HepG2 (cell line): ENCODE data around the gene IQCN. TPM values are rescaled to one million over a fixed set of nuclear protein-coding genes. Genes with fewer than 3 reads are reported as not detected.
A peak's percentile ranks its signal among the peaks of the same experiment; 100 is the strongest.

ENCODE experiments used
- BCLAF1 ChIP-seq: fragments of 450-650 bp; IDR thresholded peaks from 2 replicates; pipeline ENCODE4 v1.6.1; 2017; ENCODE audit warnings: mild to moderate bottlenecking
- EEA1 ChIP-seq: sonication (generic); formaldehyde crosslinking; IDR thresholded peaks from 2 replicates; pipeline ENCODE4 v1.5.1; 2020; ENCODE audit warnings: mild to moderate bottlenecking, missing genetic modification reagents, borderline replicate concordance
- IKZF5 ChIP-seq: IDR thresholded peaks from 2 replicates; pipeline ENCODE4 v1.6.1; 2018; ENCODE audit warnings: missing genetic modification reagents, mild to moderate bottlenecking, missing compliant biosample characterization
- KDM3A ChIP-seq: IDR thresholded peaks from 2 replicates; pipeline ENCODE4 v1.6.1; 2018; ENCODE audit warnings: low read depth, missing compliant biosample characterization
- MED13 ChIP-seq: sonication (generic); formaldehyde crosslinking; IDR thresholded peaks from 2 replicates; pipeline ENCODE4 v1.5.0; 2020; ENCODE audit warnings: missing genetic modification reagents
- MEIS2 ChIP-seq: sonication (generic); formaldehyde crosslinking; IDR thresholded peaks from 2 replicates; pipeline ENCODE4 v1.9.0; 2021; ENCODE audit warnings: mild to moderate bottlenecking, missing genetic modification reagents
- MIXL1 ChIP-seq: IDR thresholded peaks from 2 replicates; pipeline ENCODE4 v1.6.1; 2016
- MXD4 ChIP-seq: IDR thresholded peaks from 2 replicates; pipeline ENCODE4 v1.6.1; 2016; ENCODE audit warnings: mild to moderate bottlenecking, missing biosample characterization, missing genetic modification reagents
- SMC3 ChIP-seq: IDR thresholded peaks from 2 replicates; pipeline ENCODE4 v1.6.1; 2011; ENCODE audit warnings: low read length, improper control_type of control experiment
- SMYD3 ChIP-seq: sonication (generic); formaldehyde crosslinking; IDR thresholded peaks from 2 replicates; pipeline ENCODE4 v1.8.1; 2023; ENCODE audit warnings: mild to moderate bottlenecking, missing genetic modification reagents
- SPEN ChIP-seq: sonication (generic); formaldehyde crosslinking; IDR thresholded peaks from 2 replicates; pipeline ENCODE4 v1.5.1; 2020; ENCODE audit warnings: low read depth, mild to moderate bottlenecking, missing genetic modification reagents
- TEAD2 ChIP-seq: sonication (generic); formaldehyde crosslinking; IDR thresholded peaks from 2 replicates; pipeline ENCODE4 v1.9.0; 2021; ENCODE audit warnings: missing genetic modification reagents
- XRCC5 ChIP-seq: fragments of 200-400 bp; formaldehyde crosslinking; optimal IDR thresholded peaks from 2 replicates; pipeline ENCODE3; 2017; ENCODE audit warnings: mild to moderate bottlenecking, low read length
- ZHX2 ChIP-seq, 2 experiments: sonication (generic) in 1 of 2; formaldehyde crosslinking in 1 of 2; IDR thresholded peaks; 2 replicates each; pipeline versions ENCODE4 v1.6.1 to v1.9.0; 2014 to 2022; ENCODE audit warnings: antibody characterized with exemption in 1 of 2, borderline replicate concordance in 1 of 2, inconsistent platforms in 1 of 2, low read depth in 1 of 2, missing genetic modification reagents in 1 of 2
- ZNF558 ChIP-seq: sonication (generic); formaldehyde crosslinking; IDR thresholded peaks from 2 replicates; pipeline ENCODE4 v1.9.0; 2022; ENCODE audit warnings: mild to moderate bottlenecking, missing genetic modification reagents, borderline replicate concordance
- ZNF710 ChIP-seq: sonication (generic); formaldehyde crosslinking; IDR thresholded peaks from 2 replicates; pipeline ENCODE4 v1.5.0; 2020; ENCODE audit warnings: mild to moderate bottlenecking, missing genetic modification reagents, borderline replicate concordance
- ZNF761 ChIP-seq: sonication (generic); formaldehyde crosslinking; conservative IDR thresholded peaks from 2 replicates; pipeline ENCODE4 v1.4.0; 2020; ENCODE audit warnings: mild to moderate bottlenecking, missing genetic modification reagents
- polyA plus RNA-seq, 8 experiments: library from polyadenylated mRNA; depleted of rRNA in 3 of 8; stranded (reverse) in 7 of 8; unstranded in 1 of 8; fragments of >200 nt; fragmentation: Illumina TruSeq in 4 of 8; extraction: Trizol in 4 of 8; gene quantifications; 2 replicates each; pipeline versions ENCODE4 v1.2.1 to v1.2.3, GENCODE V29; 2011 to 2016; ENCODE audit warnings: low read depth in 4 of 8, missing spikeins in 1 of 8, mixed read lengths in 1 of 8; ENCODE audit not compliant: insufficient read depth in 1 of 8
- total RNA-seq, 5 experiments: library from RNA; depleted of rRNA; stranded (reverse); fragments of >200 nt; fragmentation: Illumina TruSeq; extraction: Trizol; gene quantifications; 2 replicates each; pipeline ENCODE4 v1.2.3, GENCODE V29; 2016; ENCODE audit warnings: low read depth in 1 of 5

IQCN gene
- total and polyA plus RNA-seq, 2 of the 13 experiments (the other 11 are each of a cell fraction or from before 2014, with no cell fraction given), result 0.04 to 0.18 TPM

- TF ChIP-seq SPEN (CRISPR knock-in tag) (peak; percentile 62; the same call in 1 of the 2 replicates), TEAD2 (CRISPR knock-in tag) (no peak), XRCC5 (peak; percentile 69), MIXL1 (CRISPR knock-in tag) (no peak), SMYD3 (CRISPR knock-in tag) (no peak), ZNF558 (no peak), BCLAF1 (no peak), ZNF710 (no peak), MEIS2 (no peak), MXD4 (no peak), ZHX2 (IDR thresholded peaks at IDR 0.05; ENCODE audit: low read depth) (no peak), ZHX2 (CRISPR knock-in tag; IDR thresholded peaks at IDR 0.05; ENCODE audit: borderline replicate concordance) (no peak), ZNF761 (CRISPR knock-in tag) (no peak), EEA1 (CRISPR knock-in tag) (no peak), MED13 (CRISPR knock-in tag) (0 out of 2 replicates have a peak, but pooled peaks have one; percentile 40), SMC3 (no peak), KDM3A (CRISPR knock-in tag) (peak; percentile 93), IKZF5 (CRISPR knock-in tag) (peak; percentile 19; the same call in 1 of the 2 replicates)
Measured at GRCh38 chr19:18279516-18280246, 5.4 kb upstream of the IQCN start (continued).
